Lung microvascular endothelial cell (primary cell): ENCODE results near the gene SUCLG2. TPM values are rescaled to one million over a fixed set of nuclear protein-coding genes. Genes with fewer than 3 reads are reported as not detected.

Experiments used
- DNase-seq, 2 donors: peaks; one replicate each; pipeline versions ENCODE4 v3.0.0 to v3.0.0-alpha.2; 2010; ENCODE audit warnings: low read depth in 2 of 2
- total RNA-seq: library from RNA; depleted of rRNA; stranded (reverse); fragments of >200 nt; gene quantifications from 2 replicates; pipeline ENCODE4 v1.2.1, GENCODE V29; 2014

The SUCLG2 gene
- total RNA-seq, 1 donor from 2014 or later: 27.6 TPM

- DNase-seq: no peak
Observed at GRCh38 chr3:67517781-67518180, 136.6 kb downstream of the SUCLG2 start.

- DNase-seq: no peak
Observed at GRCh38 chr3:67516496-67516895, 137.9 kb downstream of the SUCLG2 start.

- peak in 1 of 2 donors; percentile 28 for DNase-seq
Observed at GRCh38 chr3:67515778-67516177, 138.6 kb downstream of the SUCLG2 start.

GRCh38 chr3:67509471-67510075, 144.8 kb downstream of the SUCLG2 start:
- no peak for DNase-seq

GRCh38 chr3:67507584-67507983, 146.8 kb downstream of the SUCLG2 start:
- DNase-seq: no peak

GRCh38 chr3:67500709-67501108, 153.7 kb downstream of the SUCLG2 start:
- DNase-seq: no peak

GRCh38 chr3:67497746-67498145, 156.7 kb downstream of the SUCLG2 start:
- no peak for DNase-seq

GRCh38 chr3:67495751-67496150, 158.7 kb downstream of the SUCLG2 start:
- peak in 1 of 2 donors; percentile 81 for DNase-seq

- no peak for DNase-seq
Observed at GRCh38 chr3:67493808-67494207, 160.6 kb downstream of the SUCLG2 start.

GRCh38 chr3:67490658-67491057, 163.8 kb downstream of the SUCLG2 start:
- no peak for DNase-seq

- DNase-seq: no peak
Observed at GRCh38 chr3:67489816-67490215, 164.6 kb downstream of the SUCLG2 start.

- no peak for DNase-seq
Observed at GRCh38 chr3:67487564-67488114, 166.8 kb downstream of the SUCLG2 start.

- no peak for DNase-seq
Observed at GRCh38 chr3:67486883-67487282, 167.5 kb downstream of the SUCLG2 start.

- DNase-seq: no peak
Observed at GRCh38 chr3:67484085-67484484, 170.3 kb downstream of the SUCLG2 start.

GRCh38 chr3:67481126-67481525, 173.3 kb downstream of the SUCLG2 start:
- no peak for DNase-seq

- DNase-seq: no peak
Observed at GRCh38 chr3:67478423-67478822, 176.0 kb downstream of the SUCLG2 start.

- no peak for DNase-seq
Observed at GRCh38 chr3:67474311-67474710, 180.1 kb downstream of the SUCLG2 start.

- DNase-seq: no peak
Observed at GRCh38 chr3:67472674-67473201, 181.7 kb downstream of the SUCLG2 start.

GRCh38 chr3:67470207-67470606, 184.2 kb downstream of the SUCLG2 start:
- no peak for DNase-seq

- no peak for DNase-seq
Observed at GRCh38 chr3:67468511-67468910, 185.9 kb downstream of the SUCLG2 start.

- no peak for DNase-seq
Observed at GRCh38 chr3:67463656-67464055, 190.8 kb downstream of the SUCLG2 start.

GRCh38 chr3:67462187-67462586, 192.2 kb downstream of the SUCLG2 start:
- DNase-seq: no peak

- peak; percentile 24 to 62 for DNase-seq
Observed at GRCh38 chr3:67461667-67462142, 192.7 kb downstream of the SUCLG2 start.
